OCI-LY7 (cell line): ENCODE measurements around the gene SARS2. TPM values are rescaled to one million over a fixed set of nuclear protein-coding genes. Genes with fewer than 3 reads are reported as not detected.
A peak's percentile ranks its signal among the peaks of the same experiment; 100 is the strongest.

Experiments used
- Bru-seq: library from RNA; stranded (reverse); fragments of 400-500 nt; gene quantifications from one replicate; lab custom pipeline; 2021; lab: Mats Ljungman, UMichigan
- BruChase-seq, 2 experiments: library from RNA; stranded (reverse); fragments of 400-500 nt; gene quantifications; one replicate each; lab custom pipeline; 2021; lab: Mats Ljungman, UMichigan
- BruUV-seq: library from RNA; stranded (reverse); fragments of 400-500 nt; replicated peaks from 2 replicates; lab custom pipeline; 2021; lab: Mats Ljungman, UMichigan
- CTCF ChIA-PET: fragments of 300-600 bp; sonication (Branson Sonifier 250); formaldehyde crosslinking; loops from one replicate; lab custom pipeline; 2022; ENCODE audit warnings: antibody characterized with exemption; ENCODE audit not compliant: unreplicated experiment; lab: Charles Lee
- POLR2A ChIA-PET: fragments of 300-600 bp; sonication (Branson Sonifier 250); formaldehyde crosslinking; loops from one replicate; lab custom pipeline; 2022; ENCODE audit warnings: antibody characterized with exemption; lab: Charles Lee
- DNase-seq: peaks from one replicate; pipeline ENCODE4 v3.0.0-alpha.2; 2015; ENCODE audit warnings: low spot score
- H2AFZ ChIP-seq: fragments of 200-600 bp; sonication (generic), shearing (Covaris generic); 2 replicates; pipeline ENCODE4 v1.6.1; 2014; ENCODE audit warnings: mild to moderate bottlenecking, antibody characterized with exemption, low read length, moderate library complexity
- H3K27ac ChIP-seq: fragments of 200-600 bp; sonication (generic); 2 replicates; pipeline ENCODE4 v1.5.1; 2014; ENCODE audit warnings: mixed run types, low read depth, mild to moderate bottlenecking, moderate library complexity, low read length, inconsistent platforms; ENCODE audit not compliant: poor library complexity, severe bottlenecking
- H3K36me3 ChIP-seq: fragments of 200-600 bp; sonication (generic); 2 replicates; pipeline ENCODE4 v1.6.1; 2014; ENCODE audit warnings: mild to moderate bottlenecking, antibody characterized with exemption, low read length, moderate library complexity, mixed read lengths; ENCODE audit not compliant: insufficient read depth
- H3K4me1 ChIP-seq: fragments of 200-600 bp; sonication (generic); 2 replicates; pipeline ENCODE4 v1.5.1; 2014; ENCODE audit warnings: mild to moderate bottlenecking, low read length; ENCODE audit not compliant: insufficient read depth, poor library complexity, severe bottlenecking
- H3K4me2 ChIP-seq: fragments of 200-600 bp; sonication (generic); 2 replicates; pipeline ENCODE4 v1.6.1; 2014; ENCODE audit warnings: mild to moderate bottlenecking, low read length
- H3K4me3 ChIP-seq: fragments of 200-600 bp; sonication (generic); 2 replicates; pipeline ENCODE4 v1.5.1; 2014; ENCODE audit warnings: mild to moderate bottlenecking, low read depth, low read length; ENCODE audit not compliant: poor library complexity, severe bottlenecking
- H3K79me2 ChIP-seq: fragments of 200-600 bp; sonication (generic); 2 replicates; pipeline ENCODE4 v1.6.1; 2016; ENCODE audit warnings: low read depth, mild to moderate bottlenecking, low read length, moderate library complexity, mixed read lengths; ENCODE audit not compliant: insufficient read depth
- H3K9me2 ChIP-seq: fragments of 200-600 bp; sonication (generic); 2 replicates; pipeline ENCODE4 v1.6.1; 2016; ENCODE audit warnings: mild to moderate bottlenecking, low read length, mixed read lengths; ENCODE audit not compliant: insufficient read depth
- H3K9me3 ChIP-seq: fragments of 200-600 bp; sonication (generic); 2 replicates; pipeline ENCODE4 v1.6.1; 2014; ENCODE audit warnings: mild to moderate bottlenecking, mixed run types, low read length, mixed read lengths
- H4K20me1 ChIP-seq: fragments of 200-600 bp; sonication (generic); 2 replicates; pipeline ENCODE4 v1.6.1; 2014; ENCODE audit warnings: mild to moderate bottlenecking, antibody characterized with exemption, low read length, moderate library complexity, mixed read lengths; ENCODE audit not compliant: insufficient read depth
- EZH2phosphoT487 ChIP-seq: fragments of 200-600 bp; sonication (generic); IDR thresholded peaks from 2 replicates; pipeline ENCODE4 v1.6.1; 2018; ENCODE audit warnings: low read depth, borderline replicate concordance, mild to moderate bottlenecking, mixed run types, antibody characterized with exemption, low read length, moderate library complexity, mixed read lengths
- intact Hi-C: fragments of 100-400 bp; cut with micrococcal nuclease; formaldehyde crosslinking; loops from one replicate; pipeline ENCODE4 v1.10.0; 2022; ENCODE audit not compliant: unreplicated experiment
- long read RNA-seq: library from polyadenylated mRNA; stranded (forward); transcript quantifications from one replicate; pipeline ENCODE4 v2.0.0, GENCODE V29; 2022
- total RNA-seq, 2 experiments: library from RNA; depleted of rRNA in 1 of 2; stranded (reverse); fragments of >200 nt in 1 of 2; shearing (Covaris generic) in 1 of 2; gene quantifications; 2 replicates each; pipeline ENCODE4 v1.2.3, GENCODE V29; 2014 to 2022
- TF ChIP-seq, protein P1 (sequence below): fragments of 200-600 bp; sonication (generic); conservative IDR thresholded peaks from 2 replicates; pipeline ENCODE4 v1.5.1; 2014; ENCODE audit warnings: mild to moderate bottlenecking, antibody characterized with exemption, low read length, moderate library complexity, mixed read lengths

Gene SARS2, protein sequence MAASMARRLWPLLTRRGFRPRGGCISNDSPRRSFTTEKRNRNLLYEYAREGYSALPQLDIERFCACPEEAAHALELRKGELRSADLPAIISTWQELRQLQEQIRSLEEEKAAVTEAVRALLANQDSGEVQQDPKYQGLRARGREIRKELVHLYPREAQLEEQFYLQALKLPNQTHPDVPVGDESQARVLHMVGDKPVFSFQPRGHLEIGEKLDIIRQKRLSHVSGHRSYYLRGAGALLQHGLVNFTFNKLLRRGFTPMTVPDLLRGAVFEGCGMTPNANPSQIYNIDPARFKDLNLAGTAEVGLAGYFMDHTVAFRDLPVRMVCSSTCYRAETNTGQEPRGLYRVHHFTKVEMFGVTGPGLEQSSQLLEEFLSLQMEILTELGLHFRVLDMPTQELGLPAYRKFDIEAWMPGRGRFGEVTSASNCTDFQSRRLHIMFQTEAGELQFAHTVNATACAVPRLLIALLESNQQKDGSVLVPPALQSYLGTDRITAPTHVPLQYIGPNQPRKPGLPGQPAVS
- total RNA-seq (2014; rRNA removed; shearing (Covaris generic)): 29.5 and 37.7 TPM in 2 replicates
- 50.2 and 52.8 TPM in 2 replicates for total RNA-seq (2022)
- Bru-seq, nascent RNA: percentile 79 among the genes with signal in this experiment
- BruChase-seq, experiment 1, labeled RNA remaining after a 6-hour chase: percentile 89 among the genes with signal in this experiment
- percentile 90 among the genes with signal in this experiment for BruChase-seq, experiment 2, labeled RNA remaining after a 2-hour chase
- long read RNA-seq, transcript SARS2-201 (16 exons, 2,057 nt): major isoform, 27 of 55 reads
- long read RNA-seq, partial matches to known transcripts: 8 of 55 reads
- long read RNA-seq, other reads (novel, unspliced or antisense): 19 of 55 reads

GRCh38 chr19:38929929-38930775 lies at the start of gene SARS2:
Gene SARS2 (minus strand): TSS chr19:38930763. CDS start chr19:38930736, 27 bp downstream.
- peaks cover 10% of the 10 kb centered on the region; the same call in 1 of the 2 replicates for H3K9me3 ChIP-seq
- H3K36me3 ChIP-seq: peaks cover 58% of the 10 kb centered on the region
- peak; percentile 95 for DNase-seq
- H4K20me1 ChIP-seq: no peaks in the 10 kb centered on the region
- TF ChIP-seq EZH2phosphoT487: no peak
- TF ChIP-seq, protein P1, sequence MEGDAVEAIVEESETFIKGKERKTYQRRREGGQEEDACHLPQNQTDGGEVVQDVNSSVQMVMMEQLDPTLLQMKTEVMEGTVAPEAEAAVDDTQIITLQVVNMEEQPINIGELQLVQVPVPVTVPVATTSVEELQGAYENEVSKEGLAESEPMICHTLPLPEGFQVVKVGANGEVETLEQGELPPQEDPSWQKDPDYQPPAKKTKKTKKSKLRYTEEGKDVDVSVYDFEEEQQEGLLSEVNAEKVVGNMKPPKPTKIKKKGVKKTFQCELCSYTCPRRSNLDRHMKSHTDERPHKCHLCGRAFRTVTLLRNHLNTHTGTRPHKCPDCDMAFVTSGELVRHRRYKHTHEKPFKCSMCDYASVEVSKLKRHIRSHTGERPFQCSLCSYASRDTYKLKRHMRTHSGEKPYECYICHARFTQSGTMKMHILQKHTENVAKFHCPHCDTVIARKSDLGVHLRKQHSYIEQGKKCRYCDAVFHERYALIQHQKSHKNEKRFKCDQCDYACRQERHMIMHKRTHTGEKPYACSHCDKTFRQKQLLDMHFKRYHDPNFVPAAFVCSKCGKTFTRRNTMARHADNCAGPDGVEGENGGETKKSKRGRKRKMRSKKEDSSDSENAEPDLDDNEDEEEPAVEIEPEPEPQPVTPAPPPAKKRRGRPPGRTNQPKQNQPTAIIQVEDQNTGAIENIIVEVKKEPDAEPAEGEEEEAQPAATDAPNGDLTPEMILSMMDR: peak; percentile 99
- H3K27ac ChIP-seq: peak within 1 kb of the TSS; percentile 71
- no TSS peak for BruUV-seq
- ChIA-PET POLR2A (interaction anchor here (0.5 to 1.4 kb wide), 8 partner anchors 21 to 1425 kb away, joined by 3 to 5 read pairs (median 3); no protein-coding TSS in a partner anchor), CTCF (interaction anchor here (0.5 to 1.9 kb wide), 5 partner anchors 30 to 504 kb away, joined by 3 to 6 read pairs (median 3); partner anchors contain the start of genes EIF3K, NFKBIB and SIRT2)
- intact Hi-C loops: loop anchor here (1.0 to 5.0 kb wide), 6 partner anchors 79 to 528 kb away; partner anchors contain the start of gene FAM98C
- H3K4me3 ChIP-seq: peak within 1 kb of the TSS; percentile 96
- H3K4me1 ChIP-seq: peaks cover 31% of the 10 kb centered on the region
- H3K9me2 ChIP-seq: no peaks in the 10 kb centered on the region
- H3K4me2 ChIP-seq: peak within 1 kb of the TSS; percentile 91
- peak within 1 kb of the TSS; percentile 63 for H2AFZ ChIP-seq
- peaks cover 45% of the 10 kb centered on the region for H3K79me2 ChIP-seq

DNA sequence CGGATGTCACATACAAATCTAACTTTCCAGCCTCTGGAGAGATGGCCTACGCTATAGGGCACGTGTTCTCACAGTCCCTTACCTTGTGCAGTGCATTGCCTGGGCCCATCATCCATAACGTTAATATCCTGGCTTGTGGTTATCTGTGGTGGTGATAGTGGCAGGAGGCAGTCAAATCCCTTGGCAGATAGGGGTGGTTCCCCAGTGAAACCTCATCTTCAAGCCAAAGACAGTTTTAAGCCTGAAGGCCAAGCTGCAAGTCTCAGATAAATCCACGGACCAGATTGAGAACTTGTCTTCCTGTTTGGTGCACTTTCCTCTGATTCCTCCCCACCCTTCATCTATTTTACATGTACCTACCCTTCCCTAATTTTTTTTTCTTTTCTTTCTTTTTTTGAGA lies 49.2 kb upstream of the SARS2 start:
- H3K36me3 ChIP-seq: no peaks in the 10 kb centered on the region
- POLR2A ChIA-PET: no interaction called here
- intact Hi-C loops: no loop called here
- H3K4me2 ChIP-seq: no peak overlapping the region
- no peaks in the 10 kb centered on the region for H3K79me2 ChIP-seq
- H3K9me3 ChIP-seq: 0 out of 2 replicates have a peak, but pooled peaks cover 10% of the 10 kb centered on the region
- CTCF ChIA-PET: no interaction called here
- H3K27ac ChIP-seq: no peak overlapping the region
- no peaks in the 10 kb centered on the region for H4K20me1 ChIP-seq
- no TSS peak for BruUV-seq
- TF ChIP-seq EZH2phosphoT487: no peak
- TF ChIP-seq, protein P1: no peak
- no peak overlapping the region for H2AFZ ChIP-seq
- DNase-seq: no peak
- H3K9me2 ChIP-seq: no peaks in the 10 kb centered on the region
- H3K4me1 ChIP-seq: no peaks in the 10 kb centered on the region
- H3K4me3 ChIP-seq: no peak overlapping the region
